ENCODE data around the gene SECISBP2L. TPM values are rescaled to one million over a fixed set of nuclear protein-coding genes. Genes with fewer than 3 reads are reported as not detected.
A peak's percentile ranks its signal among the peaks of the same experiment; 100 is the strongest.

The SECISBP2L gene
- total and polyA plus RNA-seq, 10 of the 15 experiments (the other 5 are each of a cell fraction or from before 2014, with no cell fraction given), result 1.4 to 24.2 (median 10.4) TPM

DNA sequence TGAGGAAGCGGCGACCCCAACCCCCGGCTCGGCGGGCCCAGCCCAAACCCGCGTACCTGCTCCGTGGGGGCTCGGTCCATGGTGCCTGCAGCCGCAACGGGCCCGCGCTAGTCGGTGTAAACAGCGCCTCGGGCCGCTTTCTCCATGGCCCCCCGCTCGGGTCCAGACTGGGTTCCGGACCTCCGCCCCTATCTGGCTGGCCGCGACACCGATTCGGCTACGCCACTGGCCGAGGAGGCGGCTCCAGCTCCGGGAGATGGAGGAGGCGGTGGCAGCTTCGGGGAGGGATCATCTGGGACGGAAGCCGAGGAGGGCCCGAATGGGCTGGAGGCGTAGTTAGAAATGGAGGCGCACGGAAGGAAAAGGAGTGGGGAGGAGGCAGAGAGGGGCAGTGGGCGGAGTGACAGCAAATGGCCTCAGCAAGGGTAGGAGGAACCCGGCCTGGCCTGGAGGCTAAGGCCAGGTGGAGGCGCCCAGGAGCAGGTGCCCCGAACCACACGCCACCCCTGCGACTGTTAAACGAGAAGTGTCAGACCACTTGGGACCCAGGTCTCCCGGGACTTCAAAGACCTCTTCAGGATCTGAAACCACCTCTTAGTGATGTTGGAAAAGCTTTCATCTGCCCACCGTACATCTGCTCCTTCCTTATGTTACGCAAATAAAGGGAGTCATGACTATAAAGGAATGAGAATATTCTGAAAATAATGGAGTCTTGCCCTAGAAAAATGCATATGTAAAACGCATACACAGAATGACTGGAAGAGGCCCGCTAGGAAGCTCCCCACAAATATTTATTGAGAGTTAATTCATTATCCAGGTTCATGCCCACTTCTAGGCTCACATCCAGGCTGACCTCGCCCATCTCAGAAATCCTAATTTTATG is at the start of gene SECISBP2L (continued):
- TF ChIP-seq SMC3 (IDR thresholded peaks at IDR 0.05; ENCODE audit: borderline replicate concordance, low read length) (peak; percentile 36; the same call in 1 of the 2 replicates), STAT1 (conservative IDR thresholded peaks at IDR 0.05) (0 out of 2 replicates have a peak, but pooled peaks have one; percentile 40), SREBF1 (IDR thresholded peaks at IDR 0.05; ENCODE audit: low read length) (peak; percentile 26; the same call in 1 of the 2 replicates), NR2F1 (conservative IDR thresholded peaks at IDR 0.05) (peak; percentile 42; the same call in 1 of the 2 replicates), YY1 (IDR thresholded peaks at IDR 0.05; ENCODE audit: low read depth, low read length) (peak; percentile 99), RFX5 (IDR thresholded peaks at IDR 0.05; ENCODE audit: low read depth, low read length) (0 out of 2 replicates have a peak, but pooled peaks have one; percentile 31), SREBF2 (IDR thresholded peaks at IDR 0.05; ENCODE audit: low read length) (no peak), TAF1 (IDR thresholded peaks at IDR 0.05; ENCODE audit: borderline replicate concordance, low read depth, low read length) (peak; percentile 70), NFXL1 (IDR thresholded peaks at IDR 0.05; ENCODE audit: borderline replicate concordance) (no peak), POU2F2 (IDR thresholded peaks at IDR 0.05; ENCODE audit: borderline replicate concordance, low read depth, low read length) (peak; percentile 64; the same call in 1 of the 3 replicates), NFYB (IDR thresholded peaks at IDR 0.05; ENCODE audit: insufficient read depth, low read depth, low read length) (no peak), STAT3 (IDR thresholded peaks at IDR 0.05; ENCODE audit: low read depth, low read length) (0 out of 2 replicates have a peak, but pooled peaks have one; percentile 66), GATAD2B (conservative IDR thresholded peaks at IDR 0.05; ENCODE audit: low read depth) (peak; percentile 67; the same call in 1 of the 2 replicates), ASH2L (IDR thresholded peaks at IDR 0.05; ENCODE audit: borderline replicate concordance, low read depth) (peak; percentile 68; the same call in 1 of the 2 replicates), ZBED1 (IDR thresholded peaks at IDR 0.05; ENCODE audit: borderline replicate concordance) (no peak), EED (IDR thresholded peaks at IDR 0.05; ENCODE audit: low read depth) (peak; percentile 52; the same call in 1 of the 2 replicates), BACH1 (IDR thresholded peaks at IDR 0.05; ENCODE audit: borderline replicate concordance) (0 out of 2 replicates have a peak, but pooled peaks have one; percentile 47), IKZF2 (IDR thresholded peaks at IDR 0.05) (peak; percentile 67 to 77)
- TF ChIP-seq, protein P1, sequence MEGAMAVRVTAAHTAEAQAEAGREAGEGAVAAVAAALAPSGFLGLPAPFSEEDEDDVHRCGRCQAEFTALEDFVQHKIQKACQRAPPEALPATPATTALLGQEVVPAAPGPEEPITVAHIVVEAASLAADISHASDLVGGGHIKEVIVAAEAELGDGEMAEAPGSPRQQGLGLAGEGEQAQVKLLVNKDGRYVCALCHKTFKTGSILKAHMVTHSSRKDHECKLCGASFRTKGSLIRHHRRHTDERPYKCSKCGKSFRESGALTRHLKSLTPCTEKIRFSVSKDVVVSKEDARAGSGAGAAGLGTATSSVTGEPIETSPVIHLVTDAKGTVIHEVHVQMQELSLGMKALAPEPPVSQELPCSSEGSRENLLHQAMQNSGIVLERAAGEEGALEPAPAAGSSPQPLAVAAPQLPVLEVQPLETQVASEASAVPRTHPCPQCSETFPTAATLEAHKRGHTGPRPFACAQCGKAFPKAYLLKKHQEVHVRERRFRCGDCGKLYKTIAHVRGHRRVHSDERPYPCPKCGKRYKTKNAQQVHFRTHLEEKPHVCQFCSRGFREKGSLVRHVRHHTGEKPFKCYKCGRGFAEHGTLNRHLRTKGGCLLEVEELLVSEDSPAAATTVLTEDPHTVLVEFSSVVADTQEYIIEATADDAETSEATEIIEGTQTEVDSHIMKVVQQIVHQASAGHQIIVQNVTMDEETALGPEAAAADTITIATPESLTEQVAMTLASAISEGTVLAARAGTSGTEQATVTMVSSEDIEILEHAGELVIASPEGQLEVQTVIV (IDR thresholded peaks at IDR 0.05; ENCODE audit: borderline replicate concordance, partially characterized antibody), result no peak
- TF ChIP-seq, protein P2, sequence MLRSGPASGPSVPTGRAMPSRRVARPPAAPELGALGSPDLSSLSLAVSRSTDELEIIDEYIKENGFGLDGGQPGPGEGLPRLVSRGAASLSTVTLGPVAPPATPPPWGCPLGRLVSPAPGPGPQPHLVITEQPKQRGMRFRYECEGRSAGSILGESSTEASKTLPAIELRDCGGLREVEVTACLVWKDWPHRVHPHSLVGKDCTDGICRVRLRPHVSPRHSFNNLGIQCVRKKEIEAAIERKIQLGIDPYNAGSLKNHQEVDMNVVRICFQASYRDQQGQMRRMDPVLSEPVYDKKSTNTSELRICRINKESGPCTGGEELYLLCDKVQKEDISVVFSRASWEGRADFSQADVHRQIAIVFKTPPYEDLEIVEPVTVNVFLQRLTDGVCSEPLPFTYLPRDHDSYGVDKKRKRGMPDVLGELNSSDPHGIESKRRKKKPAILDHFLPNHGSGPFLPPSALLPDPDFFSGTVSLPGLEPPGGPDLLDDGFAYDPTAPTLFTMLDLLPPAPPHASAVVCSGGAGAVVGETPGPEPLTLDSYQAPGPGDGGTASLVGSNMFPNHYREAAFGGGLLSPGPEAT (IDR thresholded peaks at IDR 0.05; ENCODE audit: low read depth), result peak; percentile 74
- TF ChIP-seq, protein P3, sequence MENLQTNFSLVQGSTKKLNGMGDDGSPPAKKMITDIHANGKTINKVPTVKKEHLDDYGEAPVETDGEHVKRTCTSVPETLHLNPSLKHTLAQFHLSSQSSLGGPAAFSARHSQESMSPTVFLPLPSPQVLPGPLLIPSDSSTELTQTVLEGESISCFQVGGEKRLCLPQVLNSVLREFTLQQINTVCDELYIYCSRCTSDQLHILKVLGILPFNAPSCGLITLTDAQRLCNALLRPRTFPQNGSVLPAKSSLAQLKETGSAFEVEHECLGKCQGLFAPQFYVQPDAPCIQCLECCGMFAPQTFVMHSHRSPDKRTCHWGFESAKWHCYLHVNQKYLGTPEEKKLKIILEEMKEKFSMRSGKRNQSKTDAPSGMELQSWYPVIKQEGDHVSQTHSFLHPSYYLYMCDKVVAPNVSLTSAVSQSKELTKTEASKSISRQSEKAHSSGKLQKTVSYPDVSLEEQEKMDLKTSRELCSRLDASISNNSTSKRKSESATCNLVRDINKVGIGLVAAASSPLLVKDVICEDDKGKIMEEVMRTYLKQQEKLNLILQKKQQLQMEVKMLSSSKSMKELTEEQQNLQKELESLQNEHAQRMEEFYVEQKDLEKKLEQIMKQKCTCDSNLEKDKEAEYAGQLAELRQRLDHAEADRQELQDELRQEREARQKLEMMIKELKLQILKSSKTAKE (IDR thresholded peaks at IDR 0.05; ENCODE audit: low read depth, poor library complexity, severe bottlenecking), result peak; percentile 22
- TF ChIP-seq, protein P4, sequence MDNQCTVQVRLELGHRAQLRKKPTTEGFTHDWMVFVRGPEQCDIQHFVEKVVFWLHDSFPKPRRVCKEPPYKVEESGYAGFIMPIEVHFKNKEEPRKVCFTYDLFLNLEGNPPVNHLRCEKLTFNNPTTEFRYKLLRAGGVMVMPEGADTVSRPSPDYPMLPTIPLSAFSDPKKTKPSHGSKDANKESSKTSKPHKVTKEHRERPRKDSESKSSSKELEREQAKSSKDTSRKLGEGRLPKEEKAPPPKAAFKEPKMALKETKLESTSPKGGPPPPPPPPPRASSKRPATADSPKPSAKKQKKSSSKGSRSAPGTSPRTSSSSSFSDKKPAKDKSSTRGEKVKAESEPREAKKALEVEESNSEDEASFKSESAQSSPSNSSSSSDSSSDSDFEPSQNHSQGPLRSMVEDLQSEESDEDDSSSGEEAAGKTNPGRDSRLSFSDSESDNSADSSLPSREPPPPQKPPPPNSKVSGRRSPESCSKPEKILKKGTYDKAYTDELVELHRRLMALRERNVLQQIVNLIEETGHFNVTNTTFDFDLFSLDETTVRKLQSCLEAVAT (IDR thresholded peaks at IDR 0.05), result peak; percentile 74

Data from GM12878 (cell line).